ENCODE data around the gene SRF. TPM values are rescaled to one million over a fixed set of nuclear protein-coding genes. Genes with fewer than 3 reads are reported as not detected.
A peak's percentile ranks its signal among the peaks of the same experiment; 100 is the strongest.

The SRF gene
- total RNA-seq, 2 donors from 2014 or later = 32.7 to 44.2 TPM

DNA sequence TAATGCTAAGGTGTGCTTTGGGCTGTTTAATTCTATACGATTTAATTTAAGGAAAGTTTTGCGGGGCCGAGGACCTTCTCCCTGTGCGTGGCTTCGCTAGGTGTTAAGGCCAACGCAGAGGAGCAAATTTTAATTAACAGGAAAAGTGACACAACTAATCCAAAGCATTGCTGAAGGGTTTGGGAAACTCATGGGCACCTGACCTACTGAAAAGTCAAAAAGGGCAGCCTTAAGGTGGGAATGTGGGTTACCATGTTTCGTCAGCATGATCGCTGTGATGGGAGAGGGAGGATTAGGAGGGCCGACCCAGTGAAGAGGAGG is 10.5 kb downstream of the SRF start:
- Mint-ChIP-seq H3K9me3 (no peaks in the 10 kb centered on the region), H3K4me3 (peak overlapping the region; percentile 82), H3K27me3 (ENCODE audit: insufficient read depth) (no peaks in the 10 kb centered on the region), H3K36me3 (ENCODE audit: low read depth) (peaks cover 27% of the 10 kb centered on the region), H3K4me1 (peaks cover 20% of the 10 kb centered on the region), H3K27ac (peak overlapping the region; percentile 72)
- H3K27me3 ChIP-seq (ENCODE audit: control insufficient read depth, insufficient read depth, low read length, poor library complexity, severe bottlenecking) = no peaks in the 10 kb centered on the region
- 35 to 60% methylated on average over 3 to 9 of the region's 9 CpGs for WGBS, 2 experiments (ENCODE audit: insufficient coverage in 1 of 2, insufficient read length in 1 of 2)
- TF ChIP-seq, protein P1, sequence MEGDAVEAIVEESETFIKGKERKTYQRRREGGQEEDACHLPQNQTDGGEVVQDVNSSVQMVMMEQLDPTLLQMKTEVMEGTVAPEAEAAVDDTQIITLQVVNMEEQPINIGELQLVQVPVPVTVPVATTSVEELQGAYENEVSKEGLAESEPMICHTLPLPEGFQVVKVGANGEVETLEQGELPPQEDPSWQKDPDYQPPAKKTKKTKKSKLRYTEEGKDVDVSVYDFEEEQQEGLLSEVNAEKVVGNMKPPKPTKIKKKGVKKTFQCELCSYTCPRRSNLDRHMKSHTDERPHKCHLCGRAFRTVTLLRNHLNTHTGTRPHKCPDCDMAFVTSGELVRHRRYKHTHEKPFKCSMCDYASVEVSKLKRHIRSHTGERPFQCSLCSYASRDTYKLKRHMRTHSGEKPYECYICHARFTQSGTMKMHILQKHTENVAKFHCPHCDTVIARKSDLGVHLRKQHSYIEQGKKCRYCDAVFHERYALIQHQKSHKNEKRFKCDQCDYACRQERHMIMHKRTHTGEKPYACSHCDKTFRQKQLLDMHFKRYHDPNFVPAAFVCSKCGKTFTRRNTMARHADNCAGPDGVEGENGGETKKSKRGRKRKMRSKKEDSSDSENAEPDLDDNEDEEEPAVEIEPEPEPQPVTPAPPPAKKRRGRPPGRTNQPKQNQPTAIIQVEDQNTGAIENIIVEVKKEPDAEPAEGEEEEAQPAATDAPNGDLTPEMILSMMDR (conservative IDR thresholded peaks at IDR 0.05) = no peak
- peak overlapping the region; percentile 83 for H3K4me3 ChIP-seq (ENCODE audit: low read length)
- peaks cover 30% of the 10 kb centered on the region for H3K36me3 ChIP-seq (ENCODE audit: control insufficient read depth, insufficient read depth, low read length)
- peak overlapping the region; percentile 60 for H3K9ac ChIP-seq (ENCODE audit: extremely low read depth, low read length, poor library complexity, severe bottlenecking)
- peaks cover 3% of the 10 kb centered on the region for H3K4me1 ChIP-seq (ENCODE audit: control insufficient read depth, insufficient read depth, low read length)
- no peaks in the 10 kb centered on the region for H3K9me3 ChIP-seq (ENCODE audit: control insufficient read depth, low read length)
- peak overlapping the region; percentile 28 for H3K27ac ChIP-seq (ENCODE audit: low read depth, low read length)
- no peak for DNase-seq

DNA sequence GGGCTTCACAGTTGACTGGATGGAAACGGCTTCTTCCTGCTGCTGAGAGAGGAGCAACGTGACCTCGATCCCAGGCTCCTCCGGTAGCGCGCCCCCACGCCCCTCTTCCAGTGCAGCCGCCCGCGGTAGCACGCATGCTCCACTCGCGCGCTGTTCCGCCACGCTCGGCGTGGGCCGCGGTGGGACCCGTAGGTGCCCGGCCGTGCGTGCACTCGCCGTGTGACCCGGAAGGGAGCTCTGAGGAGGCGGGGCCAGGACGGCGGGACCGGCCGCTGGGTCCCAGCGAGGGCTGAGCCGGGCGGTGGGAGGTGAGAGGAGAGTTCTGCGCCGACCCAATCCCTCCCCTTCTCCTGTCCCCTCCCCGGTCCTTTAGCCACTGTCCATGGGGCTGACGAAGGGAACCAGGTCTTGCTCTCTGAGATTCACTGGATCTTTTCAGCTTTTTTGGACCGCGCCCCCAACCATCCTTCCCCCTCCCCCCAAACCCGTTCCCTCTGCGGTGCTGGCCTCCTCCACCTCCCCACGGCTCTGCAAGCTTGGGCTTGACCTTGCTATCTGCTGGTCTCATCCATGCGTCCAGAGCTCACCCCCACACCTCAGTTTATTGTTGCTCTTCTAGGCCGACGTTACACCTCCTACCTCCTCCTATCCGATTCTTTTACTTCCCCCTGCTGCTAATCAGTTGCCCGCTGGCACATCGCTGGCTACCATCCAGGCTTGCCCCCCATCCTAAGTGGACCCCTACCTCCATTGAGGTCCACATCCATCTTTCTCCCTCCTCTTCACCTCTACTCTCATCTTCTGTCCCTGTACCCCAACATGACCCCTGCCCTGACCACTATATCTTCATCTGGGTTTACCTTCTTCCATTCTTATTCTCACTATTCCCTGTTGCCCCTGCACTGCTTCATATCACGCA is 11.1 kb downstream of the SRF start, which contains the start of gene CUL9:
TSS of gene CUL9 (plus strand) at position 255 of the 919 bp plus-strand sequence. CDS start 2,115 bp downstream, outside the sequence.
- no peaks in the 10 kb centered on the region for H3K9me3 Mint-ChIP-seq
- peaks cover 20% of the 10 kb centered on the region for H3K4me1 Mint-ChIP-seq
- H3K27me3 ChIP-seq (ENCODE audit: control insufficient read depth, insufficient read depth, low read length, poor library complexity, severe bottlenecking) = no peaks in the 10 kb centered on the region
- H3K36me3 ChIP-seq (ENCODE audit: control insufficient read depth, insufficient read depth, low read length) = peaks cover 24% of the 10 kb centered on the region
- 5 to 13% methylated on average over 9 to 51 of the region's 51 CpGs for WGBS, 2 experiments (ENCODE audit: insufficient coverage in 1 of 2, insufficient read length in 1 of 2)
- H3K4me1 ChIP-seq (ENCODE audit: control insufficient read depth, insufficient read depth, low read length) = peaks cover 3% of the 10 kb centered on the region
- DNase-seq = peak; percentile 90
- TF ChIP-seq, protein P1 (conservative IDR thresholded peaks at IDR 0.05) = no peak
- peak within 1 kb of the TSS; percentile 60 for H3K9ac ChIP-seq (ENCODE audit: extremely low read depth, low read length, poor library complexity, severe bottlenecking)
- H3K4me3 ChIP-seq (ENCODE audit: low read length) = peak within 1 kb of the TSS; percentile 83
- no peaks in the 10 kb centered on the region for H3K27me3 Mint-ChIP-seq (ENCODE audit: insufficient read depth)
- peak within 1 kb of the TSS; percentile 72 for H3K27ac Mint-ChIP-seq
- no peaks in the 10 kb centered on the region for H3K9me3 ChIP-seq (ENCODE audit: control insufficient read depth, low read length)
- peak within 1 kb of the TSS; percentile 82 for H3K4me3 Mint-ChIP-seq
- peak within 1 kb of the TSS; percentile 28 for H3K27ac ChIP-seq (ENCODE audit: low read depth, low read length)
- H3K36me3 Mint-ChIP-seq (ENCODE audit: low read depth) = peaks cover 24% of the 10 kb centered on the region

DNA sequence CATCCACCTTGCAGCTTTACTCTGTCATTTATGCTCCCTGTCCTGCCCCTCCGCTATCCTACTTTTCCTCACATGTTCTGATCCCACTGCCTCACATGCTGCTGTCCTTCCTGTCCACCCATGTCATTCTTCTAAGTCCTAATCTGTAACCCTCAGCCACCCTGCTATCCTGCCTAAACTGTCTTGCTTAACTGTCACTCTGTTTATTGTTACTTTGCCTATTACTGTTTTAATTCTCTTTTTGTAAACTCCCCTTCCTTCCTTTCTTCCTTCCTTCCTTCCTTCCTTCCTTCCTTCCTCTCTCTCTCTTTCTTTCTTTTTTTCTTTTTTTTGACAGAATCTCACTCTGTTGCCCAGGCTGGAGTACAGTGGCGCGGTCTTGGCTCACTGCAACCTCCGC is 12.4 kb downstream of the SRF start:
- H3K4me1 Mint-ChIP-seq = peaks cover 20% of the 10 kb centered on the region
- Histone ChIP-seq H3K27ac (ENCODE audit: low read depth, low read length) (no peak overlapping the region), H3K36me3 (ENCODE audit: control insufficient read depth, insufficient read depth, low read length) (peaks cover 21% of the 10 kb centered on the region), H3K9me3 (ENCODE audit: control insufficient read depth, low read length) (no peaks in the 10 kb centered on the region), H3K27me3 (ENCODE audit: control insufficient read depth, insufficient read depth, low read length, poor library complexity, severe bottlenecking) (no peaks in the 10 kb centered on the region), H3K9ac (ENCODE audit: extremely low read depth, low read length, poor library complexity, severe bottlenecking) (no peak overlapping the region), H3K4me1 (ENCODE audit: control insufficient read depth, insufficient read depth, low read length) (peaks cover 3% of the 10 kb centered on the region), H3K4me3 (ENCODE audit: low read length) (no peak overlapping the region)
- peaks cover 26% of the 10 kb centered on the region for H3K36me3 Mint-ChIP-seq (ENCODE audit: low read depth)
- H3K27ac Mint-ChIP-seq = no peak overlapping the region
- WGBS, 2 experiments (ENCODE audit: insufficient coverage in 1 of 2, insufficient read length in 1 of 2) = 94 to 100% methylated on average over 1 to 4 of the region's 4 CpGs
- H3K4me3 Mint-ChIP-seq = peak overlapping the region; percentile 82
- no peak for DNase-seq
- no peaks in the 10 kb centered on the region for H3K27me3 Mint-ChIP-seq (ENCODE audit: insufficient read depth)
- no peaks in the 10 kb centered on the region for H3K9me3 Mint-ChIP-seq
- TF ChIP-seq, protein P1 (conservative IDR thresholded peaks at IDR 0.05) = no peak

All from endodermal cell (in vitro differentiated cells).